Osteoblast (primary cell): ENCODE measurements around the gene FAM120AOS. TPM values are rescaled to one million over a fixed set of nuclear protein-coding genes. Genes with fewer than 3 reads are reported as not detected.
A peak's percentile ranks its signal among the peaks of the same experiment; 100 is the strongest.

Experiments used
- DNase-seq: peaks from one replicate; pipeline ENCODE4 v3.0.0; 2011; ENCODE audit warnings: low spot score, mixed read lengths; ENCODE audit not compliant: insufficient read length; ENCODE audit errors: missing footprints
- H2AFZ ChIP-seq: 2 replicates; pipeline ENCODE4 v1.6.0; 2011; ENCODE audit warnings: mild to moderate bottlenecking, low read length
- H3K27ac ChIP-seq: 2 replicates; pipeline ENCODE4 v1.5.1; 2011; ENCODE audit warnings: mild to moderate bottlenecking, low read depth, low read length, moderate library complexity
- H3K27me3 ChIP-seq: 2 replicates; pipeline ENCODE4 v1.6.0; 2012; ENCODE audit warnings: mild to moderate bottlenecking, control low read depth, inconsistent platforms, low read length, moderate library complexity; ENCODE audit not compliant: insufficient read depth
- H3K36me3 ChIP-seq: 2 replicates; pipeline ENCODE4 v1.5.1; 2011; ENCODE audit warnings: mild to moderate bottlenecking, low read length, control low read depth, moderate library complexity; ENCODE audit not compliant: insufficient read depth
- H3K4me1 ChIP-seq: 2 replicates; pipeline ENCODE4 v1.5.1; 2011; ENCODE audit warnings: mild to moderate bottlenecking, low read length, control low read depth, moderate library complexity; ENCODE audit not compliant: insufficient read depth
- H3K4me2 ChIP-seq: 2 replicates; pipeline ENCODE4 v1.6.0; 2011; ENCODE audit warnings: mild to moderate bottlenecking, low read length; ENCODE audit not compliant: insufficient read depth
- H3K4me3 ChIP-seq: fragments of 200-600 bp; sonication (generic); 3 replicates; pipeline ENCODE4 v1.5.1; 2012; ENCODE audit warnings: mild to moderate bottlenecking, low read length, inconsistent platforms; ENCODE audit not compliant: insufficient read depth
- H3K79me2 ChIP-seq: 2 replicates; pipeline ENCODE4 v1.6.0; 2012; ENCODE audit warnings: mild to moderate bottlenecking, low read length, control low read depth, inconsistent platforms; ENCODE audit not compliant: insufficient read depth
- H3K9me3 ChIP-seq: 2 replicates; pipeline ENCODE4 v1.5.1; 2011; ENCODE audit warnings: low read depth, low read length, control low read depth
- H4K20me1 ChIP-seq: 2 replicates; pipeline ENCODE4 v1.6.0; 2012; ENCODE audit warnings: mild to moderate bottlenecking, low read length, control low read depth; ENCODE audit not compliant: insufficient read depth
- total RNA-seq: library from RNA; depleted of rRNA; stranded (reverse); fragments of >200 nt; gene quantifications from 2 replicates; pipeline ENCODE4 v1.2.3, GENCODE V29; 2012
- TF ChIP-seq, protein P1 (sequence below): IDR thresholded peaks from 2 replicates; pipeline ENCODE4 v1.5.1; 2011; ENCODE audit warnings: mild to moderate bottlenecking, low read depth, low read length, moderate library complexity; ENCODE audit errors: extremely low read depth

The FAM120AOS gene
- total RNA-seq, 1 donor = 43.4 TPM

DNA sequence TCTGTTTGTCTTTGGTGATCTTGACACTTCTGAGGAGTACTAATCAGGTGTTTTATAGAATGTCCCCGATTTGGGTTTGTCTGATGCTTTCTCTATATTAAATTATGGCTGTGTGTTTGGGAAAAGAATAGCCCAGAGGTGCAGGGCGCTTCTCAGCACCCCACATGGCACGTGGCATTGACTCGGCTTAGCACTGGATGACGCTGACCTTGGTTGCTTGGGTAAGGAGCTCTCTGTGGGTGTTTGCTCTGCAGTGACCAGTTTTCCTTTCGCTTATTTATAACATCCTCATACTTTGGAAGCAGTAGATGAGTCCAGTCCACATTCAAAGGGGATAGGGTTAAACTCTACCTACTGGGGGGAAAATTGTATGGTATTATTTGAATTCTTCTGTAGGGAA, 12.5 kb upstream of the FAM120AOS start:
- H3K9me3 ChIP-seq = no peaks in the 10 kb centered on the region
- TF ChIP-seq, protein P1, sequence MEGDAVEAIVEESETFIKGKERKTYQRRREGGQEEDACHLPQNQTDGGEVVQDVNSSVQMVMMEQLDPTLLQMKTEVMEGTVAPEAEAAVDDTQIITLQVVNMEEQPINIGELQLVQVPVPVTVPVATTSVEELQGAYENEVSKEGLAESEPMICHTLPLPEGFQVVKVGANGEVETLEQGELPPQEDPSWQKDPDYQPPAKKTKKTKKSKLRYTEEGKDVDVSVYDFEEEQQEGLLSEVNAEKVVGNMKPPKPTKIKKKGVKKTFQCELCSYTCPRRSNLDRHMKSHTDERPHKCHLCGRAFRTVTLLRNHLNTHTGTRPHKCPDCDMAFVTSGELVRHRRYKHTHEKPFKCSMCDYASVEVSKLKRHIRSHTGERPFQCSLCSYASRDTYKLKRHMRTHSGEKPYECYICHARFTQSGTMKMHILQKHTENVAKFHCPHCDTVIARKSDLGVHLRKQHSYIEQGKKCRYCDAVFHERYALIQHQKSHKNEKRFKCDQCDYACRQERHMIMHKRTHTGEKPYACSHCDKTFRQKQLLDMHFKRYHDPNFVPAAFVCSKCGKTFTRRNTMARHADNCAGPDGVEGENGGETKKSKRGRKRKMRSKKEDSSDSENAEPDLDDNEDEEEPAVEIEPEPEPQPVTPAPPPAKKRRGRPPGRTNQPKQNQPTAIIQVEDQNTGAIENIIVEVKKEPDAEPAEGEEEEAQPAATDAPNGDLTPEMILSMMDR = no peak
- DNase-seq = peak; percentile 29
- peaks cover 20% of the 10 kb centered on the region for H3K4me1 ChIP-seq
- H3K4me3 ChIP-seq = no peak overlapping the region
- no peaks in the 10 kb centered on the region for H3K36me3 ChIP-seq
- peaks cover 22% of the 10 kb centered on the region for H4K20me1 ChIP-seq
- no peak overlapping the region for H3K27ac ChIP-seq
- H3K79me2 ChIP-seq = peaks cover 99% of the 10 kb centered on the region
- H3K27me3 ChIP-seq = no peaks in the 10 kb centered on the region
- H3K4me2 ChIP-seq = no peak overlapping the region
- no peak overlapping the region for H2AFZ ChIP-seq

DNA sequence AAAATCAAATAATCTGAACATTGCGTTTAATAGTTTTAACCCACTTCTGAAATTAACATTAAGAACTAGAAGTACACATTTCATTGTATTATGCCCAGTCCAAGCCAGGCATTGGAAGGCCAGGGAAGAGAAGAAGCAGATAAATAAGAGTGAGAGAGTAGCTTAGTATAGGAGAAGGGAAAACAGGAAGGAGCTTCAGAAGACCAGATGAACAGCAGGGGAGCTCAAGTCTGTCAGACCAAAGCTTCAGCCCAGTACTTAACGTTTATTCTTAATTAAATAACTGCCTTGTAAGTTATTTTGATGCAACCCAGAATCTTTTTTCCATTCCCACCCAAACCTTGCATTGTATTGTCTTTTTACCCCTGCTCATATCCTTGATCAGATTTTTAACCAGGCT, 11.5 kb upstream of the FAM120AOS start:
- H3K27me3 ChIP-seq = no peaks in the 10 kb centered on the region
- H3K4me1 ChIP-seq = peaks cover 20% of the 10 kb centered on the region
- no peak for DNase-seq
- no peak overlapping the region for H3K4me2 ChIP-seq
- no peak overlapping the region for H2AFZ ChIP-seq
- no peaks in the 10 kb centered on the region for H3K36me3 ChIP-seq
- peaks cover 99% of the 10 kb centered on the region for H3K79me2 ChIP-seq
- no peak overlapping the region for H3K27ac ChIP-seq
- H3K4me3 ChIP-seq = no peak overlapping the region
- H4K20me1 ChIP-seq = peaks cover 28% of the 10 kb centered on the region
- TF ChIP-seq, protein P1 = no peak
- no peaks in the 10 kb centered on the region for H3K9me3 ChIP-seq

DNA sequence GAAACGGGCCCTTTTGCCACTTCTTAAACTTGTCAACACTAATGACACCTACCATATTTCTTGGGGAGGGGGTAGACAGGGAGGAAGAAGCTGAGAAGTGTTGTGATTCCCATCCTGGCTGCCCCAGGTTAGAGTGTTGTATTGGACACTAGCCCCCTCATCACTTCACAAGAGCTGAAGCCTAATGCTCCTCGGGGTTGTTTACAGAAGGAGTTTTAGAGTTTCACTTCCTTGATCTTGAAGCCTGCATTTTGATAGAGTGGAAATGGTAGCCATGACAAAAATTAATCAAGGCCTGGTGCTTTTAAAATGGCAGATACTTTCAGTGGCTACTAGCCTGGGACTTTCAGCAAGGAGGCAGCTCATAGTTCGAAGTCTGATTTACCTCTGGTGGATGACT, 11.0 kb upstream of the FAM120AOS start:
- Histone ChIP-seq H3K4me2 (no peak overlapping the region), H3K9me3 (no peaks in the 10 kb centered on the region), H3K27me3 (no peaks in the 10 kb centered on the region), H3K4me3 (no peak overlapping the region), H3K79me2 (peaks cover 99% of the 10 kb centered on the region), H3K36me3 (no peaks in the 10 kb centered on the region), H2AFZ (no peak overlapping the region), H4K20me1 (peaks cover 33% of the 10 kb centered on the region), H3K4me1 (peaks cover 20% of the 10 kb centered on the region), H3K27ac (no peak overlapping the region)
- no peak for DNase-seq
- TF ChIP-seq, protein P1 = no peak

DNA sequence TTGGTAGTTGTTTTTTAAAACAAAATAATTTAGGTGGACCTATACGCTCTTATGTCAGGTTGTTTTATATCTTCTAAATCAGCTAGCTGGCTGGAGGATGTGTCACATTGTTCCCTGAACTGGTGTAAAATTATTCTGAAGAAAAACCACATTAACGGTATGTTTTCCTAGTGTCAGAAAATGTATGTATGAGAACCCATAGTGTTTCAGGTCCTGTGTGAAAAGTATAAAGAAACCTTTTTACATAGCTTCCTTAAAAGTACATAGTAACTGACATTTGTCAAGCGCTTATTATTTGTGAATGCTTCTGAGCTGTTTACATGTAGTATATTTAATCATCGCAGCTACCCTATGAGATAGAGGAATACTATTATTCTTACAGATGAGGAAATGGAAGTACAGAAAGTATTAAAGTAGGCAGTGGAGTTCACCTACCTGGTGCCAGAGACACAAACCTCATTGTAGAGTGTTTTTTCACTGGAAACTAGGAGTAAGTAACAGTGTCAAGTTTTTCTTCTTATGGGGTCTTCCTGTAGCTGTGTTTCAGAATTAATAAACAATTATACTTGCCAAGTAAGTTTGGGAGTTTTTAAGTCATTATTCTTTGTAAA, 10.4 kb upstream of the FAM120AOS start:
- Histone ChIP-seq H3K27me3 (no peaks in the 10 kb centered on the region), H3K9me3 (no peaks in the 10 kb centered on the region), H4K20me1 (peaks cover 40% of the 10 kb centered on the region), H3K4me3 (no peak overlapping the region), H3K36me3 (no peaks in the 10 kb centered on the region), H3K27ac (no peak overlapping the region), H3K4me2 (no peak overlapping the region), H2AFZ (no peak overlapping the region), H3K4me1 (peaks cover 16% of the 10 kb centered on the region), H3K79me2 (peaks cover 99% of the 10 kb centered on the region)
- TF ChIP-seq, protein P1 = no peak
- DNase-seq = no peak
